Measurements from ENCODE around the gene GJA9. TPM values are rescaled to one million over a fixed set of nuclear protein-coding genes. Genes with fewer than 3 reads are reported as not detected.

Gene GJA9
- total RNA-seq: under 0.01 TPM in 1 of 2 replicates, not detected in the other

GRCh38 chr1:38881487-38881886 is at the start of gene GJA9:
Gene GJA9 (minus strand): TSS chr1:38881587. CDS start chr1:38876098, 5,489 bp downstream.

DNA sequence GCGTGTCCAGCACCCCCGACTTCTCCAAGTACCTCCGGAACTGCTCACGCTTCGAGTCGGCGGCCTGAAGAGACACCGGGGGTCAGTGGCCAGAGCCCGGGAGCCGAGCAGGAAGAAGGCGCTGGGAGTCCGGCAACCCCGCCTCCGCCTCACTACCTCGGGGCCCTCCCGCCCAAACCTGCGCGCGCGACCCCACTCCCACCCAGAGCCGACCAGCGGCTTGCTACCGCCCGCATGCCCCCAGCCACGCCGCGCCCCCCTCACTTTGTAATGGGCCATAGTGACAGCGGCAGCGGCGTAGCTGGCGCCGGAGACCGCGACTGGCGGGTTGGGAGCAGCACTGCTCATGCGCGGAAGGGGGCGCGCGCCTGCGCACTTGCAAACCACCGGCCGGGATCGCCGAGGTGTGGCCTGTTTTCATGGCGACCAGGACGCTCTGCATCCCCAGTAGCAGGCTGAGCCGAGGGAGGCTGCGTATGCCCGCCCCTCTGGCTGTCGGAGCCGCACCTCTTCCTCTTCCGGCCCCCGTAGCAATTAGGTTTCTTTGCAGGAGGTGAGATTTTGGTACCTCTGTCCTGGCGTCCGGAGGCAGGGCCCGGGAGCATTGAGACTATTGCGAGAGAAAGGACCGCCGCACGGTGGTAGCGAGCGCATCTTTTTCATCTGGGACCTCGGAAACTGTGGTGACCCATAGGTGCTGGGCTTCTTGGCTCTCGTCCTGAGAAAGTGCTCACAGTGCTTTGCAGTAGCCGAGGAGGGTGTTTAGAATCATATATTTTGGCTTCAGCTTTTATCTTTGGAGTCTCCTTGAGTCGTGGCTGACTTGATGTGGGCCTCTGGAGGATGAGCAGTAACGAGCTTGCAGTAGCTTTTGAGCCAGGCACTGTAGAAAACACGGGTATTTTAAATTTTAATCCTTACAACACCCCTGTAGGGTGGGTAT is 8.1 kb downstream of the GJA9 start, which contains the start of gene MYCBP:
TSS of gene MYCBP (minus strand) at position 322 of the 943 bp plus-strand sequence. CDS start at position 279, 43 bp downstream.

GRCh38 chr1:38859561-38860453 is 21.6 kb downstream of the GJA9 start, which contains the start of gene RRAGC:
Gene RRAGC (minus strand): TSS chr1:38859772. CDS start chr1:38859646, 126 bp downstream.

Other genes with a start within 250 kb of the GJA9 start
- gene RRAGC, start 21.8 kb downstream of the GJA9 start, total RNA-seq: 30.6 and 48.1 TPM in 2 replicates
- 3.5 and 8.3 TPM in 2 replicates for gene MYCBP, start 8.2 kb downstream of the GJA9 start, total RNA-seq
- 0.73 and 0.83 TPM in 2 replicates for gene RHBDL2, start 60.2 kb upstream of the GJA9 start, total RNA-seq
- 25.6 and 52.6 TPM in 2 replicates for gene AKIRIN1, start 109.7 kb upstream of the GJA9 start, total RNA-seq
- 293 and 570 TPM in 2 replicates for gene NDUFS5, start 144.8 kb upstream of the GJA9 start, total RNA-seq